DOHH2 (cell line): ENCODE data around the gene DDX60.

Experiments used
- H3F3A ChIP-seq: fragments of 200-600 bp; sonication (generic), shearing (Covaris generic); 2 replicates; pipeline ENCODE4 v1.6.0; 2016; ENCODE audit warnings: antibody characterized with exemption, mild to moderate bottlenecking; ENCODE audit not compliant: control insufficient read depth, insufficient read depth
- H3K27ac ChIP-seq: fragments of 200-600 bp; sonication (generic); 2 replicates; pipeline ENCODE4 v1.5.1; 2014; ENCODE audit warnings: low read depth, mild to moderate bottlenecking, low read length, moderate library complexity
- H3K27me3 ChIP-seq: fragments of 200-600 bp; sonication (generic); 2 replicates; pipeline ENCODE4 v1.6.1; 2014; ENCODE audit warnings: mild to moderate bottlenecking, low read length, mixed read lengths; ENCODE audit not compliant: control insufficient read depth
- H3K36me3 ChIP-seq: fragments of 200-600 bp; sonication (generic); 2 replicates; pipeline ENCODE4 v1.6.1; 2014; ENCODE audit warnings: mild to moderate bottlenecking, low read length, moderate library complexity, mixed read lengths; ENCODE audit not compliant: control insufficient read depth
- H3K4me1 ChIP-seq: fragments of 200-600 bp; sonication (generic); 2 replicates; pipeline ENCODE4 v1.6.1; 2014; ENCODE audit warnings: mild to moderate bottlenecking, low read length, mixed read lengths; ENCODE audit not compliant: control insufficient read depth
- H3K4me2 ChIP-seq: fragments of 200-600 bp; sonication (generic); 2 replicates; pipeline ENCODE4 v1.6.0; 2014; ENCODE audit warnings: mild to moderate bottlenecking, low read length, moderate library complexity
- H3K4me3 ChIP-seq: fragments of 200-600 bp; sonication (generic); 2 replicates; pipeline ENCODE4 v1.5.1; 2014; ENCODE audit warnings: mild to moderate bottlenecking, low read length, mixed read lengths
- H3K79me2 ChIP-seq: fragments of 200-600 bp; sonication (generic); 2 replicates; pipeline ENCODE4 v1.6.1; 2014; ENCODE audit warnings: mild to moderate bottlenecking, low read length, mixed read lengths; ENCODE audit not compliant: control insufficient read depth
- H3K9me2 ChIP-seq: fragments of 200-600 bp; sonication (generic); replicated peaks from 2 replicates; pipeline ENCODE4 v1.6.1; 2014; ENCODE audit warnings: mild to moderate bottlenecking, low read length, mixed read lengths; ENCODE audit not compliant: control insufficient read depth
- H3K9me3 ChIP-seq: fragments of 200-600 bp; sonication (generic); 2 replicates; pipeline ENCODE4 v1.6.1; 2014; ENCODE audit warnings: antibody characterized with exemption, low read length, mixed read lengths; ENCODE audit not compliant: control insufficient read depth, insufficient read depth
- H4K20me1 ChIP-seq: fragments of 200-600 bp; sonication (generic); 2 replicates; pipeline ENCODE4 v1.6.0; 2014; ENCODE audit warnings: low read depth, mild to moderate bottlenecking, antibody characterized with exemption, low read length, moderate library complexity; ENCODE audit not compliant: control insufficient read depth, insufficient read depth
- CTCF ChIP-seq: fragments of 200-600 bp; sonication (generic); IDR thresholded peaks from one replicate; pipeline ENCODE4 v1.5.1; 2014; ENCODE audit warnings: antibody characterized with exemption, mild to moderate bottlenecking, low read depth, low read length; ENCODE audit not compliant: poor library complexity, severe bottlenecking
- EZH2phosphoT487 ChIP-seq: fragments of 200-600 bp; sonication (generic); IDR thresholded peaks from 2 replicates; pipeline ENCODE4 v1.6.1; 2017; ENCODE audit warnings: borderline replicate concordance, mild to moderate bottlenecking, antibody characterized with exemption, low read length, moderate library complexity, mixed read lengths

DDX60 gene

DNA sequence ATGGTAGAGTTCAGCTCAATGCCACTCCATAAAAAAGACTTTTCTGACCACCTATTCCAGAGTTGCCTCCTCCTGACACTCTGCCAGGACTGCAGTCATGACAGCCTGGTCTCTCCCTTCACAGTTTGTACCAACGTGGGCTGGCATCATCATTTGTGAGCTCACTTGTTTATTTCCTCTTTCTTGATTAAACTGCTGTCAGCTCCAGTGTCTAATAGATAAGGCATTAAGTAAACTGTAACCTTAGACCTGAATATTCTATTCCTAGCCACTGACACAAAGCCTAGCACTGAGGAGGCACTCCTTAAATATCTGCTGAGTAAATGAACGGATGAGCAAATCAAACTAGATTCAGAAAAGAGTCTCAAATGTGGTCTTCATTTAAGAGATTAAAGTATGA is 48.7 kb downstream of the DDX60 start:
- no peak for TF ChIP-seq EZH2phosphoT487
- TF ChIP-seq CTCF = no peak
- Histone ChIP-seq H3K36me3 (no peaks in the 10 kb centered on the region), H3K9me2 (no peaks in the 10 kb centered on the region), H3K79me2 (no peaks in the 10 kb centered on the region), H3F3A (no peaks in the 10 kb centered on the region), H3K27ac (no peak overlapping the region), H3K27me3 (no peaks in the 10 kb centered on the region), H3K9me3 (no peaks in the 10 kb centered on the region), H4K20me1 (no peaks in the 10 kb centered on the region), H3K4me1 (no peaks in the 10 kb centered on the region), H3K4me2 (no peak overlapping the region), H3K4me3 (no peak overlapping the region)

DNA sequence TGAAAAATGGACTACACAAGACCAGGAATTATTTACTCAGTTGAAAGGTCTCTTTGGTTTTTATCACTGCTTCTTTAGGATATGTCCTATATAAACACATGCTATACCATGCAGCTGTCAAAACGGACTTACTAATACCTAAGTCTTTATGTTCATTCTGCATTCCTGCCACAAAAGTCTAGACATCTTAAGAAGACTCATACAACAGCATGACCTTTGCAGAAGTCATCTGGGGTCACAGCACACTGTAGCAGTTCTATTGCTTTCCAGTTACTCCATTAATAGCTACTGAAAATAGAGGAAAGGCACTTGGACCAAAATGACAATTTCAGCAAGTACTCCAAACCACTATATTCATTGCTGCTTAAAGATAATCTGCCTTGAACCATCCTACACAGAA is 53.2 kb downstream of the DDX60 start:
- H3K27ac ChIP-seq = no peak overlapping the region
- H4K20me1 ChIP-seq = no peaks in the 10 kb centered on the region
- TF ChIP-seq CTCF = no peak
- TF ChIP-seq EZH2phosphoT487 = no peak
- H3K36me3 ChIP-seq = no peaks in the 10 kb centered on the region
- no peaks in the 10 kb centered on the region for H3K9me3 ChIP-seq
- no peaks in the 10 kb centered on the region for H3F3A ChIP-seq
- no peaks in the 10 kb centered on the region for H3K9me2 ChIP-seq
- no peak overlapping the region for H3K4me3 ChIP-seq
- no peaks in the 10 kb centered on the region for H3K27me3 ChIP-seq
- H3K4me1 ChIP-seq = no peaks in the 10 kb centered on the region
- H3K4me2 ChIP-seq = no peak overlapping the region
- no peaks in the 10 kb centered on the region for H3K79me2 ChIP-seq

GRCh38 chr4:168264903-168265302 is 53.6 kb downstream of the DDX60 start:
- Histone ChIP-seq H3K27me3 (no peaks in the 10 kb centered on the region), H3K4me3 (no peak overlapping the region), H3K36me3 (no peaks in the 10 kb centered on the region), H3K9me3 (no peaks in the 10 kb centered on the region), H3K4me2 (no peak overlapping the region), H4K20me1 (no peaks in the 10 kb centered on the region), H3F3A (no peaks in the 10 kb centered on the region), H3K4me1 (no peaks in the 10 kb centered on the region), H3K9me2 (no peaks in the 10 kb centered on the region), H3K79me2 (no peaks in the 10 kb centered on the region), H3K27ac (no peak overlapping the region)
- TF ChIP-seq CTCF (no peak), EZH2phosphoT487 (no peak)

- Histone ChIP-seq H3K4me2 (no peak overlapping the region), H3K9me2 (no peaks in the 10 kb centered on the region), H3K4me1 (no peaks in the 10 kb centered on the region), H3K4me3 (no peak overlapping the region), H3K27me3 (no peaks in the 10 kb centered on the region), H3K9me3 (no peaks in the 10 kb centered on the region), H3K36me3 (no peaks in the 10 kb centered on the region), H3F3A (no peaks in the 10 kb centered on the region), H3K79me2 (no peaks in the 10 kb centered on the region), H4K20me1 (no peaks in the 10 kb centered on the region), H3K27ac (no peak overlapping the region)
- TF ChIP-seq EZH2phosphoT487 (no peak), CTCF (no peak)
Measured at GRCh38 chr4:168263039-168263438, 55.5 kb downstream of the DDX60 start.
